ENCODE results near the gene NOL4L. TPM values are rescaled to one million over a fixed set of nuclear protein-coding genes. Genes with fewer than 3 reads are reported as not detected.

NOL4L gene
- total RNA-seq, 1 experiment from 2014 or later: 31.7 TPM

DNA sequence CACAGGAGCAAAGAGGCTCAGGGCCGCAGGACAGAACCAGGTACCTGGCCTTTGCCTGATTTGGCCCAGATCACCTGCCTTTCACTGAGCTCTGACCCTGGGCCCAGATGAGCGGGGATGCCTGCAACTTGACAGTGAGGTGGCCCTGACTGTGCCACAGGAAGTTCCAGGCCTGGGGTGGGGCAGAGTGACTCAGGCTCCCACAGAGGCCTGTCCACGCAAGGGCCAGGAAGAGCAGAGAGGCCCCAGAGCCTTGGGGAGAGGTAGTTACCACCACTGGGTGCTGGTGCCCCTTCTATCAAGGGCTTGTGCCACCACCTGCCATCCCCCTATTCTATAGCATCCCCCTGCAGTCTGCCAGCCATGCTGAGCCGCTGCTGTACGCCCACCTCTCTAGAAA is 4.1 kb upstream of the NOL4L start:
- H3K4ac ChIP-seq (ENCODE audit: low read depth, low read length): no peak overlapping the region
- no peak overlapping the region for H3K18ac ChIP-seq (ENCODE audit: insufficient read length, low read depth, low read length)
- TF ChIP-seq, protein P1, sequence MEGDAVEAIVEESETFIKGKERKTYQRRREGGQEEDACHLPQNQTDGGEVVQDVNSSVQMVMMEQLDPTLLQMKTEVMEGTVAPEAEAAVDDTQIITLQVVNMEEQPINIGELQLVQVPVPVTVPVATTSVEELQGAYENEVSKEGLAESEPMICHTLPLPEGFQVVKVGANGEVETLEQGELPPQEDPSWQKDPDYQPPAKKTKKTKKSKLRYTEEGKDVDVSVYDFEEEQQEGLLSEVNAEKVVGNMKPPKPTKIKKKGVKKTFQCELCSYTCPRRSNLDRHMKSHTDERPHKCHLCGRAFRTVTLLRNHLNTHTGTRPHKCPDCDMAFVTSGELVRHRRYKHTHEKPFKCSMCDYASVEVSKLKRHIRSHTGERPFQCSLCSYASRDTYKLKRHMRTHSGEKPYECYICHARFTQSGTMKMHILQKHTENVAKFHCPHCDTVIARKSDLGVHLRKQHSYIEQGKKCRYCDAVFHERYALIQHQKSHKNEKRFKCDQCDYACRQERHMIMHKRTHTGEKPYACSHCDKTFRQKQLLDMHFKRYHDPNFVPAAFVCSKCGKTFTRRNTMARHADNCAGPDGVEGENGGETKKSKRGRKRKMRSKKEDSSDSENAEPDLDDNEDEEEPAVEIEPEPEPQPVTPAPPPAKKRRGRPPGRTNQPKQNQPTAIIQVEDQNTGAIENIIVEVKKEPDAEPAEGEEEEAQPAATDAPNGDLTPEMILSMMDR (conservative IDR thresholded peaks at IDR 0.05): no peak
- H2BK5ac ChIP-seq (ENCODE audit: insufficient read length, low read length): no peak overlapping the region
- H3K4me2 ChIP-seq (ENCODE audit: insufficient read depth, insufficient read length, low read length): no peak overlapping the region
- H3K23me2 ChIP-seq (ENCODE audit: insufficient read length, low read depth, low read length, poor library complexity, severe bottlenecking): peaks cover 3% of the 10 kb centered on the region
- no peak overlapping the region for H3K27ac Mint-ChIP-seq
- no peak overlapping the region for H2AFZ ChIP-seq (ENCODE audit: low read length)
- no peaks in the 10 kb centered on the region; a peak in 1 of 5 replicates for H3K9me3 Mint-ChIP-seq
- H3K79me1 ChIP-seq (ENCODE audit: insufficient read depth, low read depth, low read length, poor library complexity, severe bottlenecking): no peaks in the 10 kb centered on the region
- H3K4me3 Mint-ChIP-seq: no peak overlapping the region
- no peak overlapping the region for H3T11ph ChIP-seq (ENCODE audit: low read length)
- H4K5ac ChIP-seq (ENCODE audit: insufficient read length, low read depth, low read length): no peak overlapping the region
- no peaks in the 10 kb centered on the region for H3K9me3 ChIP-seq (ENCODE audit: control insufficient read depth, low read depth, low read length)
- H3K36me3 Mint-ChIP-seq (ENCODE audit: insufficient read depth in 1 of 3, low read depth in 3 of 3): peaks cover 0 to 2% (median 0%) of the 10 kb centered on the region in 3 experiments; a peak in 1 of 7 replicates
- no peaks in the 10 kb centered on the region for H3K79me2 ChIP-seq (ENCODE audit: insufficient read depth, low read length)
- no peak overlapping the region for H3K27ac ChIP-seq (ENCODE audit: insufficient read length, low read depth, low read length)
- no peak overlapping the region for H4K8ac ChIP-seq (replicated peaks; ENCODE audit: insufficient read length, low read depth, low read length)
- WGBS (ENCODE audit: extremely low coverage, insufficient read length, low lambda C conversion rate): no CpG with 5 or more reads among the region's 5 CpGs
- no peak overlapping the region for H2BK12ac ChIP-seq (ENCODE audit: insufficient read length, low read depth, low read length)
- H2BK15ac ChIP-seq (ENCODE audit: low read depth, low read length): no peak overlapping the region
- peaks cover 7 to 15% of the 10 kb centered on the region in 2 experiments for H3K4me1 Mint-ChIP-seq
- no peak overlapping the region for H3K9ac ChIP-seq (ENCODE audit: extremely low read depth, insufficient read length, low read length)
- no peak overlapping the region for H4K91ac ChIP-seq (ENCODE audit: insufficient read length, low read depth, low read length)
- no peak overlapping the region for H3K56ac ChIP-seq (ENCODE audit: insufficient read length, low read depth, low read length)
- no peak overlapping the region for H2AK5ac ChIP-seq (ENCODE audit: insufficient read length, low read length)
- H3K14ac ChIP-seq (ENCODE audit: insufficient read depth, low read length): no peak overlapping the region
- no peaks in the 10 kb centered on the region for H4K20me1 ChIP-seq (ENCODE audit: control insufficient read depth, insufficient read depth, insufficient read length)
- H3K27me3 ChIP-seq (ENCODE audit: insufficient read depth, low read length): peaks cover 13% of the 10 kb centered on the region; the same call in 1 of the 2 replicates
- no peak overlapping the region for H2BK120ac ChIP-seq (ENCODE audit: low read depth, low read length, poor library complexity, severe bottlenecking)
- H3K27me3 Mint-ChIP-seq (ENCODE audit: low read depth): peaks cover 65% of the 10 kb centered on the region
- no peak overlapping the region for H3K23ac ChIP-seq (ENCODE audit: insufficient read length, low read depth, low read length)
- H2BK20ac ChIP-seq (ENCODE audit: low read depth, low read length, poor library complexity, severe bottlenecking): no peak overlapping the region
- 0 out of 2 replicates have a peak, but pooled peaks cover 2% of the 10 kb centered on the region for H3K4me1 ChIP-seq (ENCODE audit: insufficient read depth, low read length)
- no peak for DNase-seq
